HepG2 (cell line): Measurements from ENCODE around the gene S100A13. TPM values are rescaled to one million over a fixed set of nuclear protein-coding genes. Genes with fewer than 3 reads are reported as not detected.

Source experiments
- FUBP1 ChIP-seq: sonication (generic); formaldehyde crosslinking; IDR thresholded peaks from 2 replicates; pipeline ENCODE4 v1.5.1; 2020; ENCODE audit warnings: missing genetic modification reagents, mild to moderate bottlenecking, borderline replicate concordance
- HHEX ChIP-seq: IDR thresholded peaks from 2 replicates; pipeline ENCODE4 v1.6.1; 2016; ENCODE audit warnings: control low read depth
- PPARG ChIP-seq: conservative IDR thresholded peaks from 2 replicates; pipeline ENCODE4 v1.6.1; 2016; ENCODE audit warnings: missing biosample characterization, missing genetic modification reagents
- PRDM10 ChIP-seq: sonication (generic); formaldehyde crosslinking; IDR thresholded peaks from 2 replicates; pipeline ENCODE4 v1.4.0; 2020; ENCODE audit warnings: low read depth, missing genetic modification reagents
- SIN3B ChIP-seq: fragments of 150-350 bp; IDR thresholded peaks from 2 replicates; pipeline ENCODE4 v1.6.1; 2014; ENCODE audit warnings: low read length
- SKIL ChIP-seq: sonication (generic); formaldehyde crosslinking; IDR thresholded peaks from 2 replicates; pipeline ENCODE4 v1.8.0; 2022; ENCODE audit warnings: missing genetic modification reagents, mild to moderate bottlenecking, moderate library complexity, borderline replicate concordance
- ZHX2 ChIP-seq, 2 experiments: sonication (generic) in 1 of 2; formaldehyde crosslinking in 1 of 2; IDR thresholded peaks; 2 replicates each; pipeline versions ENCODE4 v1.6.1 to v1.9.0; 2014 to 2022; ENCODE audit warnings: antibody characterized with exemption in 1 of 2, borderline replicate concordance in 1 of 2, inconsistent platforms in 1 of 2, low read depth in 1 of 2, missing genetic modification reagents in 1 of 2
- ZNF275 ChIP-seq: sonication (generic); formaldehyde crosslinking; IDR thresholded peaks from 2 replicates; pipeline ENCODE4 v1.8.0; 2022; ENCODE audit warnings: missing genetic modification reagents, mild to moderate bottlenecking, inconsistent platforms, borderline replicate concordance
- ZNF329 ChIP-seq: sonication (generic); formaldehyde crosslinking; IDR thresholded peaks from 2 replicates; pipeline ENCODE4 v1.9.0; 2021; ENCODE audit warnings: low read depth, mild to moderate bottlenecking, missing genetic modification reagents
- ZNF430 ChIP-seq: sonication (generic); formaldehyde crosslinking; IDR thresholded peaks from 2 replicates; pipeline ENCODE4 v1.9.0; 2021; ENCODE audit warnings: mild to moderate bottlenecking, missing genetic modification reagents
- ZNF724P ChIP-seq: sonication (generic); formaldehyde crosslinking; IDR thresholded peaks from 2 replicates; pipeline ENCODE4 v1.8.0; 2022; ENCODE audit warnings: missing genetic modification reagents, borderline replicate concordance
- polyA plus RNA-seq, 8 experiments: library from polyadenylated mRNA; depleted of rRNA in 3 of 8; stranded (reverse) in 7 of 8; unstranded in 1 of 8; fragments of >200 nt; fragmentation: Illumina TruSeq in 4 of 8; extraction: Trizol in 4 of 8; gene quantifications; 2 replicates each; pipeline versions ENCODE4 v1.2.1 to v1.2.3, GENCODE V29; 2011 to 2016; ENCODE audit warnings: low read depth in 4 of 8, missing spikeins in 1 of 8, mixed read lengths in 1 of 8; ENCODE audit not compliant: insufficient read depth in 1 of 8
- total RNA-seq, 5 experiments: library from RNA; depleted of rRNA; stranded (reverse); fragments of >200 nt; fragmentation: Illumina TruSeq; extraction: Trizol; gene quantifications; 2 replicates each; pipeline ENCODE4 v1.2.3, GENCODE V29; 2016; ENCODE audit warnings: low read depth in 1 of 5

The S100A13 gene
- total and polyA plus RNA-seq, 2 of the 13 experiments (the other 11 are each of a cell fraction or from before 2014, with no cell fraction given) = 89.5 to 172 TPM

DNA sequence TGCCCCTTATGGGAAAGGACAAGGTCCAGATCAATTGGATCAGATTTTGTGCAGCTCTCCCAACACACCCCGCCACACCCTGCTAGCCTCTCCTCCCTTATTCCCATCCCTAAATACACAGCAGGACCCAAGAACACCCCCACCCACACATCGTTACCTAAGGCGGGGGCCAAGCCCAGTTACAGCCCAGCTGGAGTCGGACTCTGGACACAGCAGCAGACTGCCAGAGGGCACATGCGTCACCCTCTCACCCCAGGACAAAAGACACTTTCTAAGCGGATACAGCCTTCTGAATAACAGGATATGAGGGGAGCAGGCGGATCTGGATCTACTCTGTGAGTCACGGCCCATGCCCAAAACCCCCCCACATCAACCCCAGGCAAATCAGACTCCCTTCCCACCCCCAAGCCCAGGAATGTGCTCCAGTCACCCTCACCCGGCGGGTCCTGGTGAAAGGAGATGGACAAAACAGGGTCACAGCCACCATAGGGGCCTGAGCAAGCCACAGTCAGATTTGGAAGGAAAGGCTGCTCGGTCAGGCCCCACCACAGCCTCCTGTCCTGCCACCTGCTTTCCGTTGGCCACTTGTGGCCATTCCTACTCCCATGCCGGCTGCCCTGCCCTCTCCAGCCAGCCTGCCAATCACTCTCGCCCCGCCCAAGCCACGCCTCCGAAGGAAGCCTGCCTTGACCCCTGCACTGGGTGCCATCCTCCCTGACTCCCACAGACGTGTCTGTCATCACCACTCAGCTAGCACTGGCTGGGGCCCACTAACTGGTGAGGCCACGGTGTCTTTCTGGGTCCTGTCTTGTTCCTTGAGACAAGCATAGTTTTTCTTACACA is 18.3 kb downstream of the S100A13 start (continued):
- no peak for TF ChIP-seq ZHX2 (IDR thresholded peaks at IDR 0.05; ENCODE audit: low read depth)
- TF ChIP-seq ZHX2 (CRISPR knock-in tag; IDR thresholded peaks at IDR 0.05; ENCODE audit: borderline replicate concordance) = no peak
- TF ChIP-seq HHEX = no peak
- TF ChIP-seq ZNF275 (CRISPR knock-in tag) = no peak
- TF ChIP-seq ZNF430 = peak; percentile 41; the same call in 1 of the 2 replicates
- TF ChIP-seq SIN3B = 0 out of 2 replicates have a peak, but pooled peaks have one; percentile 18
- TF ChIP-seq ZNF329 (CRISPR knock-in tag) = no peak
- no peak for TF ChIP-seq PRDM10
- TF ChIP-seq SKIL (CRISPR knock-in tag) = peak; percentile 49; the same call in 1 of the 2 replicates
- TF ChIP-seq PPARG (CRISPR knock-in tag) = peak; percentile 50; the same call in 1 of the 2 replicates
- TF ChIP-seq FUBP1 (CRISPR knock-in tag) = no peak
- TF ChIP-seq ZNF724P (CRISPR knock-in tag) = no peak
